Measurements from ENCODE around the gene GREM2. TPM values are rescaled to one million over a fixed set of nuclear protein-coding genes. Genes with fewer than 3 reads are reported as not detected.

The GREM2 gene
- total RNA-seq, 1 experiment from 2014 or later = not detected

DNA sequence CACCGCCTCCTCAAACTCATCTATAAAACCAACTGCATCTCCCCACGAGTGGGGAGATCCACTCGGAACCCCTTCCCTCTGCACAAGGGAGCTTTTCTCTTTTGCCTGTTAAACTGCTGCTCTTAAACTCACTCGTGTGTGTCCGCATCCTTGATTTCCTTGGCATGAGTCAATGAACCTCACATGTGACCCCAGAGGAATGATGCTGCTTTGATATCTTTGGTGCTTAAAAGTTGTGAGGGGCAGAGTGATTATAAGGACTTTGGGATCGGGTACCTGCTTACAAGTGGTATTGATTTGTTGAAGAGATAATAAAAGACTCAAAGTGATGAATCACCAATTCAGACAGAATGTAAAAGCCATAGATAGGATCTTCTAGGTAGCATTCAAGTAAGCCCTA lies 125.3 kb downstream of the GREM2 start:
- no peaks in the 10 kb centered on the region for H3K9me3 ChIP-seq (ENCODE audit: control insufficient read depth, insufficient read depth, low read depth, low read length)
- no peaks in the 10 kb centered on the region for H3K27me3 ChIP-seq (ENCODE audit: control insufficient read depth, insufficient read depth, low read length)
- in situ Hi-C loops (cut with HindIII; ENCODE audit: low pct_unique_long_range_greater_than_20kb, low sequenced_read_pairs) (no loop called here), intact Hi-C loops (cut with micrococcal nuclease; ENCODE audit: unreplicated experiment) (no loop called here)
- H3K4me3 ChIP-seq (ENCODE audit: low read depth in 2 of 2, low read length in 2 of 2) = no peak overlapping the region
- CTCF ChIA-PET = no interaction called here
- TF ChIP-seq TCF7L2 (IDR thresholded peaks at IDR 0.05; ENCODE audit: low read depth, low read length) (no peak), POLR2AphosphoS5 (IDR thresholded peaks at IDR 0.05; ENCODE audit: low read depth, low read length) (no peak), SIN3A (IDR thresholded peaks at IDR 0.05; ENCODE audit: borderline replicate concordance, insufficient read depth, low read depth, low read length) (no peak)
- TF ChIP-seq, protein P1, sequence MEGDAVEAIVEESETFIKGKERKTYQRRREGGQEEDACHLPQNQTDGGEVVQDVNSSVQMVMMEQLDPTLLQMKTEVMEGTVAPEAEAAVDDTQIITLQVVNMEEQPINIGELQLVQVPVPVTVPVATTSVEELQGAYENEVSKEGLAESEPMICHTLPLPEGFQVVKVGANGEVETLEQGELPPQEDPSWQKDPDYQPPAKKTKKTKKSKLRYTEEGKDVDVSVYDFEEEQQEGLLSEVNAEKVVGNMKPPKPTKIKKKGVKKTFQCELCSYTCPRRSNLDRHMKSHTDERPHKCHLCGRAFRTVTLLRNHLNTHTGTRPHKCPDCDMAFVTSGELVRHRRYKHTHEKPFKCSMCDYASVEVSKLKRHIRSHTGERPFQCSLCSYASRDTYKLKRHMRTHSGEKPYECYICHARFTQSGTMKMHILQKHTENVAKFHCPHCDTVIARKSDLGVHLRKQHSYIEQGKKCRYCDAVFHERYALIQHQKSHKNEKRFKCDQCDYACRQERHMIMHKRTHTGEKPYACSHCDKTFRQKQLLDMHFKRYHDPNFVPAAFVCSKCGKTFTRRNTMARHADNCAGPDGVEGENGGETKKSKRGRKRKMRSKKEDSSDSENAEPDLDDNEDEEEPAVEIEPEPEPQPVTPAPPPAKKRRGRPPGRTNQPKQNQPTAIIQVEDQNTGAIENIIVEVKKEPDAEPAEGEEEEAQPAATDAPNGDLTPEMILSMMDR (IDR thresholded peaks at IDR 0.05) = no peak
- TF ChIP-seq, protein P2, sequence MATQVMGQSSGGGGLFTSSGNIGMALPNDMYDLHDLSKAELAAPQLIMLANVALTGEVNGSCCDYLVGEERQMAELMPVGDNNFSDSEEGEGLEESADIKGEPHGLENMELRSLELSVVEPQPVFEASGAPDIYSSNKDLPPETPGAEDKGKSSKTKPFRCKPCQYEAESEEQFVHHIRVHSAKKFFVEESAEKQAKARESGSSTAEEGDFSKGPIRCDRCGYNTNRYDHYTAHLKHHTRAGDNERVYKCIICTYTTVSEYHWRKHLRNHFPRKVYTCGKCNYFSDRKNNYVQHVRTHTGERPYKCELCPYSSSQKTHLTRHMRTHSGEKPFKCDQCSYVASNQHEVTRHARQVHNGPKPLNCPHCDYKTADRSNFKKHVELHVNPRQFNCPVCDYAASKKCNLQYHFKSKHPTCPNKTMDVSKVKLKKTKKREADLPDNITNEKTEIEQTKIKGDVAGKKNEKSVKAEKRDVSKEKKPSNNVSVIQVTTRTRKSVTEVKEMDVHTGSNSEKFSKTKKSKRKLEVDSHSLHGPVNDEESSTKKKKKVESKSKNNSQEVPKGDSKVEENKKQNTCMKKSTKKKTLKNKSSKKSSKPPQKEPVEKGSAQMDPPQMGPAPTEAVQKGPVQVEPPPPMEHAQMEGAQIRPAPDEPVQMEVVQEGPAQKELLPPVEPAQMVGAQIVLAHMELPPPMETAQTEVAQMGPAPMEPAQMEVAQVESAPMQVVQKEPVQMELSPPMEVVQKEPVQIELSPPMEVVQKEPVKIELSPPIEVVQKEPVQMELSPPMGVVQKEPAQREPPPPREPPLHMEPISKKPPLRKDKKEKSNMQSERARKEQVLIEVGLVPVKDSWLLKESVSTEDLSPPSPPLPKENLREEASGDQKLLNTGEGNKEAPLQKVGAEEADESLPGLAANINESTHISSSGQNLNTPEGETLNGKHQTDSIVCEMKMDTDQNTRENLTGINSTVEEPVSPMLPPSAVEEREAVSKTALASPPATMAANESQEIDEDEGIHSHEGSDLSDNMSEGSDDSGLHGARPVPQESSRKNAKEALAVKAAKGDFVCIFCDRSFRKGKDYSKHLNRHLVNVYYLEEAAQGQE (IDR thresholded peaks at IDR 0.05; ENCODE audit: insufficient read depth in 1 of 2, low read depth in 2 of 2, low read length in 1 of 2) = no peak
- ATAC-seq (no peak), DNase-seq (ENCODE audit: low read depth, low spot score) (no peak)
- H3K36me3 ChIP-seq (ENCODE audit: control insufficient read depth, insufficient read depth, low read length) = no peaks in the 10 kb centered on the region
- H3K27ac ChIP-seq (ENCODE audit: low read length) = no peak overlapping the region
- POLR2A ChIA-PET = no interaction called here
- no peaks in the 10 kb centered on the region for H3K4me1 ChIP-seq (ENCODE audit: control insufficient read depth, insufficient read depth, low read length)
- no TSS peak for BruUV-seq (replicated peaks)

DNA sequence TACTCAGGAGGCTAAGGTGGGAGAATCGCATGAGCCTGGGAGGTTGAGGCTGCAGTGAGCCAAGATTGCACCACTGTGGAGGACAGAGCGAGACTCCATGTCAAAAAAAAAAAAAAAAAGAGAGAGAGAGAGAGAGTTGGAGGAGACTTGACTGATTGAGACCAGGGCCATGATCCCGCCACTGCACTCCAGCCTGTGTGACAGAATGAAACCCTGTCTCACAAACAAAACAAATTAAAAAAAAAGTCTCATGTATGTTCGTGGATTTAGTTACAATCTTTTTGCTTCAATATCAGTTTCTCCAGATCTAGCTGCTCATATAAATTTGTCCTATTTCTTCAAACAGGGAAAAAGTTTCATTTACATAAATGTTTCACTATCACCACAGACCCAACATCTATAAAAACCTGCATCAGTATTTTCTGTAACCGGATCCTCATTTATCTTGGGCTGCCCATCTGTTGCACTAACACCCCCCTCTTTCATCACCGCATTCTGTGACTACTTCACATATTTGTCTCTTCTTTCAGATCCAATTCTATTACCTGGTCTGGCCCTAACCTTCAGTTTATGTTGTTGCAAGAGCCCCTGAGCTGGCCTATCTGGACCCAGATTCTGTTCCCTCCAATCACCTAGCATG lies 127.0 kb downstream of the GREM2 start:
- no peaks in the 10 kb centered on the region for H3K36me3 ChIP-seq (ENCODE audit: control insufficient read depth, insufficient read depth, low read length)
- H3K27me3 ChIP-seq (ENCODE audit: control insufficient read depth, insufficient read depth, low read length) = no peaks in the 10 kb centered on the region
- no peaks in the 10 kb centered on the region for H3K4me1 ChIP-seq (ENCODE audit: control insufficient read depth, insufficient read depth, low read length)
- CTCF ChIA-PET = no interaction called here
- TF ChIP-seq, protein P1 (IDR thresholded peaks at IDR 0.05) = no peak
- TF ChIP-seq, protein P2 (IDR thresholded peaks at IDR 0.05; ENCODE audit: insufficient read depth in 1 of 2, low read depth in 2 of 2, low read length in 1 of 2) = no peak
- TF ChIP-seq SIN3A (IDR thresholded peaks at IDR 0.05; ENCODE audit: borderline replicate concordance, insufficient read depth, low read depth, low read length) (no peak), TCF7L2 (IDR thresholded peaks at IDR 0.05; ENCODE audit: low read depth, low read length) (no peak), POLR2AphosphoS5 (IDR thresholded peaks at IDR 0.05; ENCODE audit: low read depth, low read length) (no peak)
- in situ Hi-C loops (cut with HindIII; ENCODE audit: low pct_unique_long_range_greater_than_20kb, low sequenced_read_pairs) = no loop called here
- H3K4me3 ChIP-seq (ENCODE audit: low read depth in 2 of 2, low read length in 2 of 2) = no peak overlapping the region
- ATAC-seq (no peak), DNase-seq (ENCODE audit: low read depth, low spot score) (no peak)
- BruUV-seq (replicated peaks) = no TSS peak
- POLR2A ChIA-PET = no interaction called here
- intact Hi-C loops (cut with micrococcal nuclease; ENCODE audit: unreplicated experiment) = no loop called here
- H3K27ac ChIP-seq (ENCODE audit: low read length) = no peak overlapping the region
- no peaks in the 10 kb centered on the region for H3K9me3 ChIP-seq (ENCODE audit: control insufficient read depth, insufficient read depth, low read depth, low read length)
